22Rv1 (cell line): ENCODE measurements around the gene CBFB.

Source experiments
- H3K27ac ChIP-seq: fragments of 450-650 bp; 2 replicates; pipeline ENCODE4 v1.5.1; 2017
- ZFX ChIP-seq: fragments of 450-650 bp; IDR thresholded peaks from 2 replicates; pipeline ENCODE4 v1.6.1; 2017; ENCODE audit warnings: antibody characterized with exemption, borderline replicate concordance
- TF ChIP-seq, protein P1 (sequence below): fragments of 450-650 bp; IDR thresholded peaks from 2 replicates; pipeline ENCODE4 v1.5.1; 2017; ENCODE audit warnings: mild to moderate bottlenecking

Gene CBFB

DNA sequence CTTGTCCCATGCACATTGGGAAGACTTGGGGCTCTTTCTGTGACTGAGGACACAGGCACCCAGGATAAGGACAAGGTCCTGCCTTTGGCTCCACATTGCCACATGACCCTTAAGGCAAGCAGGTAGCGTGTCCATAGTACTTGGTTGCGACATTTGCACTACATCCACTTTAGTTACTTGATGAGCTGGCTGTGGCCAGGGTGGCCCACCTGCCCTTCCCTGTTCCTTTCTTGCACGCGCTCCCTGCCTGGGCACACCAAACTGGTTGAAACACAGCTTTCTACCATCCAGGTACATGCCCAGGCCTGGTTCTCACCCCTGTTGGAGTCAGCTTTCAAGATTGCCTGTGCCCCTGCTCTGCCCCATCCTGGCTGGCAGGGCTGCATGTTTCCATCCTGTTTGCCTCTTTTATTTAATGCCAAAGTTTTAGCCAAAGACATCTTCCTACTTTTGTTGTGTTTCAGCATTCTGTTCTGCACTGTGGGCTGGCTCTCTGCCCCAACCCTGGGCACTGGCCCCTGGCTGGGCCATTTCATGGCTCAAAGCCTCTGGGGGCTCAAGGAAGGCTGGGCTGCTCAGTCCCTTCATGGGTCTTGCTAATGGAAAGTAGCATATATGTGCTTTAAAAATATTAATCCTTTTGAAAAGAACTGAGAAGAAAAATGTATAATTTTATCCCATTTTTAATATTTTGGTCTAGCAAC lies 118.6 kb downstream of the CBFB start:
- no peak overlapping the region for H3K27ac ChIP-seq
- TF ChIP-seq ZFX, result no peak
- TF ChIP-seq, protein P1, sequence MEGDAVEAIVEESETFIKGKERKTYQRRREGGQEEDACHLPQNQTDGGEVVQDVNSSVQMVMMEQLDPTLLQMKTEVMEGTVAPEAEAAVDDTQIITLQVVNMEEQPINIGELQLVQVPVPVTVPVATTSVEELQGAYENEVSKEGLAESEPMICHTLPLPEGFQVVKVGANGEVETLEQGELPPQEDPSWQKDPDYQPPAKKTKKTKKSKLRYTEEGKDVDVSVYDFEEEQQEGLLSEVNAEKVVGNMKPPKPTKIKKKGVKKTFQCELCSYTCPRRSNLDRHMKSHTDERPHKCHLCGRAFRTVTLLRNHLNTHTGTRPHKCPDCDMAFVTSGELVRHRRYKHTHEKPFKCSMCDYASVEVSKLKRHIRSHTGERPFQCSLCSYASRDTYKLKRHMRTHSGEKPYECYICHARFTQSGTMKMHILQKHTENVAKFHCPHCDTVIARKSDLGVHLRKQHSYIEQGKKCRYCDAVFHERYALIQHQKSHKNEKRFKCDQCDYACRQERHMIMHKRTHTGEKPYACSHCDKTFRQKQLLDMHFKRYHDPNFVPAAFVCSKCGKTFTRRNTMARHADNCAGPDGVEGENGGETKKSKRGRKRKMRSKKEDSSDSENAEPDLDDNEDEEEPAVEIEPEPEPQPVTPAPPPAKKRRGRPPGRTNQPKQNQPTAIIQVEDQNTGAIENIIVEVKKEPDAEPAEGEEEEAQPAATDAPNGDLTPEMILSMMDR, result no peak

DNA sequence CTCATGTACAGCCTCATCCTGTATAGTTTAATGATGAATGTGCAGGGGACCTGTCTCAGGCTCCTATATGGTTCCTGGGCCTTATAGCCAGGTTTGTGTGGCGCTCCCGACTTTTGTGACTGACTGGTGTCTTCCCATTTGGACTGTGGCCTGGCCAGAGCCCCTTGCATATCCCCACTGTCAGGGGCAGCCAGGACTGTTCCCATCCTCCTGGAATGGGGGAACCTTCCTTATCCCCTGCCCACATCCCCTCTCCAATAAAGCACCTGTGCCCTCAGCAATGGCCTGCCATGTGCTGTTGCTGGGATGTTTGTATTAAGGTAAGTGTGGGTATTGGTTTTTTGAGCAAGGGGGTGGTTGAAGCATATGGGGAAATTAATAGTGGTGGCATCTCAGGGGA lies 119.3 kb downstream of the CBFB start:
- TF ChIP-seq, protein P1, result no peak
- no peak for TF ChIP-seq ZFX

DNA sequence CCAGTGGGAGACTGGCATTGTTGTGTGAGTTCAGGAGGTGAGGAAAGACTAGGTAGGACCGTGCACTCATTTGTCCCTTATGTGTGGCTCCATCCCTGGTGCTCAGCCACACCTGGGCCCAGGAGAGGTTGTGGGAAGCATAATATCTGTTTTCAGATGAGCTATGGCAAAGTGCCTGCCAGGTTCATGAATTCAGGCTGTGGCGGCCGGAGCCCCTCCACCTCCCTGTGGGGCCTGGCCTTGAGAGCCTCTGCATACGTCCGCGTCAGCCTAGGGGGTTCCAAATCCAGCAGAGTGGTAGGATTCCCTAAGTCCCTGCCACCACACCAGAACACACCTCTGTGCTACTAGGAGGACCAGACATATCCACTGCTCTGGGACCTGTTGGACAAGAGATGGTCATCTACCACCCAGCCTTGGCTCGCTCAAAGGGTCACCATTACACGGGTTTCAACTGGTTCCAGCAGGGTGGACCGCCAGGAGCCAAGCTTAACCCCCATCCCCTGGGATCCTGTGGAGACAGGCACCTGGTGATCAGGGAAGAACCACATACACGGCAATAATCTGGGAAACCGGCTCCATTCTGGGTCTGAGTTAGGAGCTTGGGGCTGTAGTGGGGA lies 119.8 kb downstream of the CBFB start:
- TF ChIP-seq, protein P1, result no peak
- no peak for TF ChIP-seq ZFX
- no peak overlapping the region for H3K27ac ChIP-seq

More for the DNA sequence above, 119.3 kb downstream of the CBFB start:
- H3K27ac ChIP-seq, result no peak overlapping the region

DNA sequence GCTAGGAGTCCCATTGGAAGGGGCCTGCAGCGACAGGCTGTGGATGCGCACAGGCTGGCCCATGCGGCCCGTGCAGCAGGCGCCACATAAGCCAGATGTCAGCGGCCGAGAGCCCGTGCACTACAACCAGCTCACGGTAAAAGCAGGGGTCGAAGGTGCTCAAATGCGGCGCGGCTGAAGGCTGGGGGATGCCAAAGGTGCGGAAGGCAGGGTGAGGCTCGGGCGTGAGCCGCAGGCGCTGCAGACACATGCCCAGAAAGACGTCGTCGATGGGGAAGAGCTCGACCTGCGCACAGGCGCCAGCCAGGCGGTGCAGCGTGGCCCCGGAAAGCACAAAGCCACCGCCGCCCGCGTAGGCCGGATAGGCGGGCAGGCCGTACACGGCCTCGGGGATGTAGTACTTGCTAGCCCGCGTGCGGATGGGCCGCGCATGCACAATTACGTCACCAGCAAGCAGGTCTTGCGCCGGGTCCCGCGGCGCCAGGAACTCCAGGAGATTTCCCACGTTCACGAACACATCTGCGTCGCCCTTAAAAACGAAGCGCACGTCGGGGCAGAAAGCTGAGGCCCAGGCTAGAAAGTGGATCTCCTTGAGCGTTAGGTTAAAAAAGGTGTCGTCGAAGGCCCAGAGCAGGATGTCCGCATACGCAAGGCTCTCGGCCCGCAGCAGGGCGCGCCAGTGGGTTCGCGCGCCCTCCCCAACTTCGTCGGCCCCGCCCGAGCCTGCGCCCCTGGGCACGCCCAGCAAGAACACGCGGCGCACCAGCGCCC lies 120.5 kb downstream of the CBFB start:
- TF ChIP-seq, protein P1, result peak; percentile 8; the same call in 1 of the 2 replicates
- no peak for TF ChIP-seq ZFX
- no peak overlapping the region for H3K27ac ChIP-seq

DNA sequence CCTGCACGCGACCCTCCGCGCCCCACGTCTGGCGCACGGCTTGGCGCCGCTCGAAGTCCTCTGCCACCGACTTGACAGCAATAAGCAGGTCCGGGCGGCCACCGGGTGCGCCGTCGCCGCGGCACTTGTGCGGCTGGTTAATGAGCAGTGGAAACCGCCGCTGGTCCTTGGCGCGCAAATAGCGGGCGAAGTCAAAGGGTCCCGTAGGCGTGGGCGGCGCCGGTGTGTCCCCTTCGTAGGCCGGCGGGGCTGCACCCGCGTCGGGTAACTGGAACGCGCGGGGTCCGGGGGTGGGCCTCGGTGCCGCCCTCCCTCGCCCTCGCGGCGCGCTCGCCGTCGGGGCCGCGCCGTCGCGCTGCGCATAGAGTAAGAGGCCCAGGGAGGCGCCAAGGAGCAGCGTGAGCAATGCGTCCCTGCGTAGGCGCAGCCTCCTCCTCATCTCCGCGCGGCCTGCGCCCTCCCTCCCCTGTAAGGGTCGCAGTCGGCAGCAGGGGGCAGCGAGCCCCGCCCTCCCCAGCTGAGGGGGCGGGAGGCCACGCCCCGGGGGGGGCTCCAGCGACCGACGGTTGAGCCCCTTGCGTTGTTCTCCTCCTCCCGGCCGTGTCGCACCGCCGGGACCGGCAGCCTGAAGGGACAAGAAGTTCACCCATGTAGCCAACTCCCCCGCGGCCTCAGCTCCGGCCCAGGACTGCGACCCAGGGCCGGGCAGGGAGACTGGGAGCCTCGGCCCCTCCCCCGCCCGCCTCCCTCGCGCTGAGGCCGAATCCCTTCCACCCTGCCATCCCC lies 121.3 kb downstream of the CBFB start:
- H3K27ac ChIP-seq, result no peak overlapping the region
- TF ChIP-seq, protein P1, result no peak; the same call in 1 of the 2 replicates
- TF ChIP-seq ZFX, result no peak
